Mucosa of descending colon (tissue), 3 donors: ENCODE results near the gene PIGT. TPM values are rescaled to one million over a fixed set of nuclear protein-coding genes. Genes with fewer than 3 reads are reported as not detected.

Experiments used
- ATAC-seq: fragments of 200-7000 bp; cut with Tn5 transposase; one replicate; pipeline ENCODE4 v1.9.1; 2020; ENCODE audit warnings: mild to moderate bottlenecking, moderate library complexity
- DNase-seq, 3 donors: peaks; one replicate each; pipeline ENCODE4 v3.0.0-alpha.2; 2020
- H3K36me3 ChIP-seq: fragments of 200-600 bp; one replicate; pipeline ENCODE4 v1.8.0; 2021; ENCODE audit warnings: low read depth, mild to moderate bottlenecking
- H3K4me1 ChIP-seq: fragments of 200-600 bp; one replicate; pipeline ENCODE4 v1.8.0; 2021; ENCODE audit warnings: low read depth, mild to moderate bottlenecking
- H3K4me3 ChIP-seq: fragments of 200-600 bp; one replicate; pipeline ENCODE4 v1.8.0; 2021; ENCODE audit warnings: mild to moderate bottlenecking
- H3K9me3 ChIP-seq: fragments of 200-600 bp; one replicate; pipeline ENCODE4 v1.8.0; 2021; ENCODE audit warnings: mild to moderate bottlenecking
- CTCF ChIP-seq: fragments of 200-600 bp; IDR thresholded peaks from one replicate; pipeline ENCODE4 v1.8.0; 2022; ENCODE audit warnings: antibody characterized with exemption, mild to moderate bottlenecking
- intact Hi-C, 2 donors: fragments of 100-400 bp; cut with DNase I in 1 of 2; cut with micrococcal nuclease in 1 of 2; formaldehyde crosslinking; loops; one replicate each; pipeline versions ENCODE4 v1.11.0 to v1.11.1; 2022; cut with DNase I, micrococcal nuclease
- total RNA-seq, 3 donors: library from RNA; stranded (reverse); fragmentation: NEBNext Ultra II Directional in 2 of 3; extraction: Animal tissue kit (Norgen Biotek cat#: 25700) in 2 of 3; gene quantifications; one replicate each; pipeline versions ENCODE4 v1.2.1 to v1.2.4, GENCODE V29; 2021 to 2023
- donor health status: DM: no; HTN: no; CAD: no; lungs with moderate emphysema.
- donor health status: DM: no; HTN: no; CAD: no.
- donor health status: DM: no; HTN: yes; CAD: no.

The PIGT gene
- total RNA-seq, 3 donors from 2014 or later, result 92.1 to 137 (median 124) TPM

DNA sequence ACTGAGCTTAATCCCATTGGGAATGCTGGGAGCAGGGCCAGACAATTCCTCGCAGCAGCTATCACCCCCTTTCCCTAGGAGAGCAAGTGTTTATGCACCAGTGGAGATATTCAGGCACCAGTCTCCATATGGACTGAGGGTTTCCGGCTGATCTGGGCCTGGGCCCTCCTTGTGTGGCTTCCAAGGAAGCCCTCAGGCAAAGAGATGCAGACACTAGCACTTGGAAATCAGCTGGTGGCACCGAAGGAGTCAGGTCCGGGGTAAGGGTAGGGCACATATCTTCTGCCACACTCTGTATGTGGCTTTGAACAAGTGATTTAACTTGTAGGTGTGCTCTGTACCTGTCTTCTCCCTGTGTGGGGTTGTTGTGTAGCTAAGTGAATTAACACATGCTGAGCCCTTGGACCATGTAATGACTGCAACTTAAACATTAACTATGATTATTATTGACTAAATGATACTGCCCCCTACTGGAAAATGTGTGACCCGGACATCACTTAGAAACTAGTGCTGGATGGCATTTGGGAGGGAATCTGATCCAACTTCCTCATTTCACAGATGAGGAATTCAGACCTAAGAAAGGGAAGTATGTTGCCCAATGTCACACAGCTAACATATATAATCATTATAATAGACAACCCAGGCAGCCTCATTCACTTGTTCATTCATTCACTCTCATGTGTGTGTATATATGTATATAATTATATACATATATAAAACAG lies 34.3 kb downstream of the PIGT start:
- peak; percentile 46 for TF ChIP-seq CTCF
- Histone ChIP-seq H3K9me3 (no peaks in the 10 kb centered on the region), H3K4me1 (no peaks in the 10 kb centered on the region), H3K36me3 (no peaks in the 10 kb centered on the region), H3K4me3 (no peak overlapping the region)
- ATAC-seq, result peak; percentile 89
- intact Hi-C loops, result no loop called here
- DNase-seq, result peak in 1 of 3 donors; percentile 66

- ATAC-seq, result peak; percentile 53
Measured at GRCh38 chr20:45452238-45452637, 36.3 kb downstream of the PIGT start.

DNA sequence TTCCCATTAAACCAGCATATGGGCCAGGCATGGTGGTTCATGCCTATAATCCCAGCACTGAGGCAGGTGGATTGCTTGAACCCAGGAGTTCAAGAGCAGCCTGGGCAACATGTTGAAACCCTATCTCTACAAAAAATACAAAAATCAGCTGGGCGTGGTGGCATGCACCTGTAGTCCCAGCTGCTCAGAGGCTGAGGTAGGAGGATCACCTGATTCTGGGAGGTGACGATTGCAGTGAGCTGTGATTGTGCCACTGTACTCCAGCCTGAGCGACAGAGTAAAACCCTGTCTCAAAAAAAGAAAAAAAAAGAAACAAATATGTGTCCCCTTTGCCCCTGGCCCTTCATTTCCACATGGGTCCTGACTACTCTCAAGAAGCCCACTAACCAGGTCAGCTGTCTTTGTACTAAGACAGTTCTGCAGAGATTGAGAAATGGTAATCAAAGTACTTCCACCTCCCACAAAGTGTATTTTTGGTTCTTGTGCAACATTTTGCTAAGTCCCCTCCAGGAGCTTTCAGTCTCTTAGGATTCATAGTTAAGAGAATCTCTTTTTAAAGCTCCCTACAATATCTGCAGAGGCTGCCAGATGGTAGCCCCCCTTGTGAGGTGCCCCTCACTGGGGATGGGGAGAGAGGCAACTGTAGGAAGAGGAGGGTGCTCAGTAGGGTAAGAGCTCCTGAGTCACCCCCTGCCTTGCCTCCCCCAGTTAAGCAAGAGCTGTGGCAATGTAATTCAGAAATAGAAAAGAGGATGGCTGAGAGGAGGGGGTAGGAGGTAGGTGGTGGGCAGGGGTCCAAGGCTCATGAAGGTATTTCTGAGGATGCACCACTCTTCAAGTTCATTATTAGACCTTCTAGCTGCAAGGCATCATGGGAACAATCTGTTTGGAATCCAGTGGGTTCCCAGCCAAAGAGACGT lies 37.1 kb downstream of the PIGT start:
- intact Hi-C loops, result no loop called here
- no peak for DNase-seq

More at GRCh38 chr20:45452238-45452637, 36.3 kb downstream of the PIGT start:
- intact Hi-C loops, result no loop called here
- Histone ChIP-seq H3K4me3 (no peak overlapping the region), H3K36me3 (no peaks in the 10 kb centered on the region), H3K4me1 (no peaks in the 10 kb centered on the region), H3K9me3 (no peaks in the 10 kb centered on the region)
- TF ChIP-seq CTCF, result no peak
- DNase-seq, result no peak

DNA sequence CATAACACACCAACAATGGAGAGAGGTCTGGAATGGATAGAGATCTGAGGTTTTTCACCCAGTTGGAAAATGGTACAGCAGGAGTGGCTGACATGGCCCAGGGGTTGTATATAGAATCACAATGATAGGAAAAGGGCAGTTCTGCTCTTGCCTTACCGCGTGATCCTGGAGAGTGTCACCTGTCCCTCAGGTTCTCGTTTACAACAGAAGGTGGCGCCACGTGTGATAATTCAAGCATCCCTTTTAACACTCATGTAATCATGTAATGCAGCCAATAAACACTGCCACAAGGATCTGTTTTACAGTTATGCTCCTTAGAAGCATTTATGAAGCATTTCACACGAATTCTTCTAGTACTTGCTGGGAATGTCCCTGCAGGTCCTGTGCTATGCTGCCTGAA lies 40.7 kb downstream of the PIGT start:
- H3K36me3 ChIP-seq, result no peaks in the 10 kb centered on the region
- H3K4me3 ChIP-seq, result no peak overlapping the region
- no peaks in the 10 kb centered on the region for H3K4me1 ChIP-seq
- ATAC-seq (peak; percentile 92), DNase-seq (peak in 2 of 3 donors; percentile 72 to 89)
- intact Hi-C loops, result no loop called here
- no peak for TF ChIP-seq CTCF
- H3K9me3 ChIP-seq, result no peaks in the 10 kb centered on the region

More for the DNA sequence above, 37.1 kb downstream of the PIGT start:
- H3K36me3 ChIP-seq, result no peaks in the 10 kb centered on the region
- H3K4me1 ChIP-seq, result no peaks in the 10 kb centered on the region
- no peak for TF ChIP-seq CTCF
- H3K9me3 ChIP-seq, result no peaks in the 10 kb centered on the region
- no peak for ATAC-seq
- H3K4me3 ChIP-seq, result no peak overlapping the region

DNA sequence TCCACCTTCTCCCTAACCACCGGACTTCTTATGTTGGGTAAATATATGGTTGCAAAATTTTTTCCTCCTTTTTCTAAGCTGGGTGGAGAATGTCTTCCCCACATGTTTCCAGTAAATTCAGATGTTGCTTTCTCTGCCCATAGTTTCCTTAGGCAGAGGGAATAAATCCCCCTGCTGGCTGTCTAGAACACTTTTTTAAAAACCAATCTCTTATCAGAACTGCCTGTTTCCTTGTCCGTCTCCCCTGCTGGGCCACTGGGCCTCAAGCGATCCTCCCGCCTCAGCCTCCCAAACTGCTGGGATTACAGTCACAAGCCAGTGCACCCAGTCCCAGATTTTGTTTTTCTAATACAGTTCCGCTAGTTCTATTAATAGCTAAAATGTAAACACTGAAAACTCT lies 43.7 kb downstream of the PIGT start:
- Histone ChIP-seq H3K36me3 (no peaks in the 10 kb centered on the region), H3K4me1 (no peaks in the 10 kb centered on the region), H3K4me3 (no peak overlapping the region), H3K9me3 (no peaks in the 10 kb centered on the region)
- ATAC-seq (no peak), DNase-seq (no peak)
- intact Hi-C loops, result no loop called here
- TF ChIP-seq CTCF, result no peak
